NCI-H526 (cell line): Measurements from ENCODE around the gene MYO1G.
"Not testable (repeated sequence)": the region's sequence is repeated elsewhere in the genome, so short reads cannot be mapped to it uniquely, and the experiment has no call there.

Experiments
- DNase-seq, 2 experiments: peaks; one replicate each; lab custom pipeline; 2025; lab: John Stamatoyannopoulos, UW

MYO1G gene

DNA sequence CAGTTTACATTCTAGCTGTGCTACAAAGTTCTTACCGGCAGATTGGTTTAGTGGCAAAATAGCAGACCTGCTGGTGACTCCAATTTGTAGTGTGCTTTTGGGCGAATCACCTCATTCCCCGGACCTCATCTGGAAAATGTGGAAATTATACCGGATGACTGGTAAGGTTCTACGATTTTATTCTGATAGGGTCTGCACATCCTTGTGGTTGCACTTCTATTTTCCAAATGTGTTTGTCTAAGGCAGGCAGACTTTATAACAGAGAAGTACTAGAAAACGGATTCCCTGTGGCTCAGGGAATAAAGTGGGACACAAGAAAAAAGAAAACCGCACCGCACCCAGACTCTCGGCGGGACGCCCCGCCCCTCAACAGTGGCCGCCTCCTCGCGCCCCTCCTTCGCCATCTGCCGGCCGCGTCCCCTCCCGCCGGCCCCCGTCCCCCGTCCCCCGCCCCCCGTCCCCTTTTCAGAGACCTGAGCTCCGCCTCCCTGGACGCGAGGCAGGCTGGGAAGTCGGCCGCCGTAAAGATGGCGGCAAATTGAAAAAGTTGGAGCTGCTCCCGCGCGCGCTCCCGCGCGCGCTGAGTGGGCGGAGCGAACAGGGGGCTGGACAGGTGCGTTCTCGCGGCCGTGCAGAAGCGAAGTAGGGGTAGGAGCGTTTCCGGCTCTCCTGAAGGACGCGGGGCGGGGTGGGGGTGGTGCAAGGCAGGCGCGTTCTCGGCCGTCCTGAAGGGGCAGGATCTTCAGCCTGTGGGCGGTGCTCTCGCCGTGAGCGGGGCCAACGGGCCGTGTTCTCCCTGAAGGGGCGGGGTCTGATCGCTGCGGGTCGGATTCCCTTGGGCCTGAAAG, 20.7 kb upstream of the MYO1G start:
- peak; percentile 96 to 99 for DNase-seq

DNA sequence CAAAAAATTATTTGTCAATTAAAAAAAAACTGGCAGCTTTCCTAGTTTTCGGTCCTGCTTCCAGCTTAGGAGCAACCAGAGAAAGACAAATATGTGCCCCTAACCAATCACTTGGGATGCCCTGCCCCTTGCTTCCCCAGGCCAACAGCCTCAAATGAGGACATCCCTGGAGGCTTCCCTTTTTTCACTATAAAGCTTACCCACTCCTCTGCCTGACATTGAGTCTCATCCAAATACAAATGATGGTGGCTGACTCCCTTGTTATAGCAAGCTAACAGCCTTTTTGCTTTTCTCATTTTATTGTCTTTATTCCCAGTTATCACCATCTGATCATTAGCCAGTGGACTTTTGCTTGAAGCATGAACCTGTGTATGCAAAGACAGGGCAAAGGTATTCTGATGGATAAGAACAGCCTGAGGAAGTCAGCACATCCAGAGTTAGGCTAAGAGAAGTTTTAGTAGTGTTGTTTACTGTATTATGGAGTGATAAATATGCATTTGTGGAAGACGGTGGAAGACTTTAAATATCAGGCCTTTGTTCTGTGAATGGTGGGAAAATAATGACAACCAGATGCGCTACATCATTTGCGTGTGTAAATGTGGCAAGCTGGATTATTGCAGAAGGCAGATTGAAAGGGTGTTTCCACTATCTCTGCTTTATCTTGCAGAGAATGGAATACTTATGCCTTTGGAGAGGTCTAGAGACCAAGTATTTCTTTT, 19.5 kb upstream of the MYO1G start:
- DNase-seq: peak in 1 of 2 experiments; percentile 32

DNA sequence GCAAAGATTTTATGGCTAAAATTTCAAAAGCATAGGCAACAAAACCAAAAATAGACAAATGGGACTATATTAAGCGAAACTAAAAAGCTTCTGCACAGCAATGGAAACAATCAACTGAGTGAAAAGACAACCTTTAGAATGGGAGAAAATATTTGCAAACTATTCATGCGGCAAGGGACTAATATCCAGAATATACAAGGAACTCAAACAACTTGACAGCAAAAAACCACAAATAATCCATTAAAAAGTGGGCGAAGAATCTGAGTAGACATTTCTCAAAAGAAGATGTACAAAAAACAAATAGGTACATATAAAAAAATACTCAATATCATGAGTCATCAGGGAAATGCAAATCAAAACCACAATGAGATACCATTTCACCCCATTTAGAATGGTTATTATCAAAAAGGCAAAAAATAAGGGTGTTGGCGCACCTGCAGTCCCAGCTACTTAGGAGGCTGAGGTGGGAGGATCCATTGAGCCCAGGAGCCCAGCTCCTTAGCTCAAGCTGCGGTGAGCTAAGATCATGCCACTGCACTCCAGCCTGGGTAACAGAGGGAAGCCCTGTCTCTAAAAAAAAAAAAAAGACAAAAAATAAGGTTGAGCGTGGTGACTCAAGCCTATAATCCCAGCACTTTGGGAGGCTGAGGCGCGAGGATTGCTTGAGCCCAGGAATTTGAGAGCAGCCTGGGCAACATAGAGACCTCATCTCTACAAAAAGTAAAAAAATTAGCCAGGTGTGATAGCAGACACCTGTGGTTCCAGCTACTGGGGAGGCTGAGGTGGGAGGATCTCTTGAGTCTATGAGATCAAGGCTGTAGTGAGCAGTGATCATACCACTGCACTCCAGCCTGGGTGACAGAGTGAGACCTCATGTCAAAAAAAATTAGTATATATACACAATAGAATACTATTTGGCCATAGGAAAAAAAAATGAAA, 17.0 kb upstream of the MYO1G start:
- DNase-seq: no peak

DNA sequence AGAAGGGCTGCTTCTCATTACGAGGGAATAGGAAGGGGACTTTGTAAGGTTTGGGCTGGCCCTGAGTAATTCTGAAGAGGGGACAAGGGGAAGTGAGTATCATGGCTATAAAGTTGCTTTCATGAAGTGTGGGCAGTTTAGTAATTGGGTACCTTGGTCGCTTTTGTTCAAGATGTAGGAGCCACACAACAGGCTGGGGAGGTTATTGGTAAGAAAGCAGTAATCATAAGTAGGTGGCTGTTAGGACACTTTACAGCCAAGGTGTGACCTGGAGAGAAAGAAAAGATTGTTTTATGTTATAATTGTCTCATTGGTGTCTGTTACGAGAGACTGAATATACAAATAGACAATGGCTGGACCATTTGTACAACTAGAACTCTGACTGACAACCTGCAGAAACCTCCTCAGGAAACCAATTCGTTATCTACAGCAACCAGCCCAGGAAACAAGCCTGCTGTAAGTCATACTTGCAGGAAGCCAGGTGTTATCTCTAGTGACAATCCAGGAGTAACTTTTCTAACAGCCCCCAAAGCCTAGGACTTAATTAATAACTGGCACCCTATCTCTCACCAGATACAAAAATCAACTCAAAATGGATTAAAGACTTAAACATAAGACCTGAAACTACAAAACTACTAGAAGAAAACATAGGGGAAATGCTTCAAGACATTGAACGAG, 16.2 kb upstream of the MYO1G start:
- DNase-seq: no peak

GRCh38 chr7:44992004-44992795, 13.4 kb upstream of the MYO1G start:
- DNase-seq: not testable (repeated sequence)

GRCh38 chr7:44990109-44991023, 11.6 kb upstream of the MYO1G start:
- peak in 1 of 2 experiments; percentile 12 for DNase-seq

DNA sequence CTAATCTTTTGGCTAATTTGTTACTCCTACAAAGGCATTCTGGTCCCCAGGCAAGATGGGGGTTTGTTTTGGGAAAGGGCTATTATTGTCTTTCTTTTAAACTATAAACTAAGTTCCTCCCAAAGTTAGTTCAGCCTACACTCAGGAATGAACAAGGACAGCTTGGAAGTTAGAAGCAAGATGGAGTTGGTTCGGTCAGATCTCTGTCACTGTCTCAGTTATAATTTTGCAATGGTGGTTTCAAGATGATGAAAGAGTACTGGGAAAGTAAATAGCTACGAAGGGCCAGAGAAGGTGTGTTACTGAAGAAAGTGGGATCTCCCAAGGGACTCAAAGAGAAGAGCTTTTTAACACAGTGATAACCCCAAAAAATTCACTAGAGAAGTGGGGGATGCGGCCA, 10.3 kb upstream of the MYO1G start:
- DNase-seq: no peak

DNA sequence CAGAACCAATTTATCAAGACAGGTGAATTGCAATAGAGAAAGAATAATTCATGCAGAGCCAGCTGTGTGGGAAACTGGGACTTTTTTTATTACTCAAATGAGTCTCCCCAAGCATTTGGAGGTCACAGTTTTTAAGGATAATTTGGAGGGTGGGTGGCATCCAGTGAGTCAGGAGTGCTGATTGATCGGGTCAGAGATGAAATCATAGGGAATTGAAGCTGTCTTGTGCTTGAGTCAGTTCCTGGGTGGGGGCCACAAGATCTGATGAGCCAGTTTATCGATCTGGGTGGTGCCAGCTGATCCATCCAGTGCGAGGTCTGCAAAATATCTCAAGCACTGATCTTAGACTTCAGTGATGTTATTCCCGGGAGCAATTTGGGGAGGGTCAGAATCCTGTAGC, 9.9 kb upstream of the MYO1G start:
- DNase-seq: no peak

DNA sequence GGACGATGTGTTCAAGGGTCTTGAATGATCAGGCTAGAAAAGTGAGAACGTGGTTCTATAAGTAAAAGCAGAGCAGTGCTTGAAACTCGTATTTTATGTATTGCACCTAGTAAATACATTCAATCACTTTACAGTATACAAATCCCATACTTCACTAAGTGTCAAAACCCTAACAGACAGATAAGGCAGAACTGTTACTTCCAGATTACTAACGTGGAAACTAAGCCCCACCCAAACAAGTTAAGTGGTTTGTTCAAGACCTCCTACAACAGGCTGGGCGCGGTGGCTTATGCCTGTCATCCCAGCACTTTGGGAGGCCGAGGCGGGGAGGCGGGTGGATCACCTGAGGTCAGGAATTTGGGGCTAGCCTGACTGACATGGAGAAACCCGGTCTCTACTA, 9.2 kb upstream of the MYO1G start:
- no peak for DNase-seq

- DNase-seq: no peak
Observed at GRCh38 chr7:44987457-44987856, 8.6 kb upstream of the MYO1G start.

DNA sequence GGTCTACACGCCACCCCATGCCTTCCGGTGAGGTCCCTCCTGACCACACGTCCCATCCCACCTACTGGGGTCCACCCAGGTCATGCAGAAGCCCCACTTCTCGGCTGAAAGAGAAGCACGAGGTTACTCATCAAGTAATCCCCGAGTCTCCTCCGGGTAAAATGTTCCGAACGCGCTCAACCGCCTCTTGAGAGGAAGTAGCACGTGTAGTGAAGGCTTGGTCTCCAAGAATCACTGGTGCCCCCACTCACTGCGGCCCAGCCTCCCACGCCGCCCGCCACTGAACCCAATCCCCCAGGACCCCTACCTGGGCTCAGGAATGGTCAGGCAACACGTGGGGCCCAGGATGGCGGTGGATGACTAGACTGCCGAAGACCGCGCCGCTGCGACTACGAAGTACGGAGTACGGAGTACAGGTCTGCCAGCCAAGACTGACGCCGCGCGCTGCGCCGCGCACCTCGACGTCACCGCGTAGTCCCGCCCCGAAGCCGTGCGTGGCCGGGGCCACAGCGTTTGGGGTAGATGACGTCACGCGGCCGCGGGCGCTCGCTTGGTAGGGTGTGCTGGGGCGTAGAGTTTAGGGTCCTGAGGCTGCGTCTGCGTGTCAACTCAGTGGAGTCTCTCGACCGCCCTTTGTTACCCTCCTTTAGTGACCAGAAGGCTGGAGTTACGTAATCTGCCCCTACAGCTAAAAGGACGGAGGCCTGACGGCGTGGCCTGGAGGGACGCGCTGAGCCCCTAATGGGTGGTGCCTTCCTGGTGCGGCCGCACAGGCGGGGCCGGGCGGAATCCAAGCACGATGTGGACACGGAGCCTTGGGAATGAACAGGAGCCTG, 7.6 kb upstream of the MYO1G start:
- DNase-seq: peak; percentile 58 to 95

DNA sequence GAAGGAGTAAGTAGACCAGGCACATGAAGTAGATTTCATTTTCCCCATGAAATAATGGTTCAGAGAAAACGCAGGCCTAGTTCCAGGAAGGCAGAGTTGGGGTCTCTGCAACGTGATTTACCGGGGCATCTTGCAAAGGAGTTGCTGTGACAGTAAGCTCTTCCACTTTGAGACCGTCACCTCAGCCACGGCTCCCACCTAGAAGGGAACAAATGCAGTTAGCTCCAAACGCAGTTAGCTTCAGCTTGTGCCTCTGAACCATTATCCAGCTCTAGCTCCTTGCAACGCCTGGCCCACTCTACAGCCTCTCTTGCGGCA, 7.0 kb upstream of the MYO1G start:
- no peak for DNase-seq

- no peak for DNase-seq
Observed at GRCh38 chr7:44985033-44985695, 6.3 kb upstream of the MYO1G start.

- DNase-seq: no peak
Observed at GRCh38 chr7:44984478-44984758, 5.6 kb upstream of the MYO1G start.

- DNase-seq: no peak
Observed at GRCh38 chr7:44983742-44984477, 5.1 kb upstream of the MYO1G start.

- DNase-seq: no peak
Observed at GRCh38 chr7:44982970-44983369, 4.2 kb upstream of the MYO1G start.

DNA sequence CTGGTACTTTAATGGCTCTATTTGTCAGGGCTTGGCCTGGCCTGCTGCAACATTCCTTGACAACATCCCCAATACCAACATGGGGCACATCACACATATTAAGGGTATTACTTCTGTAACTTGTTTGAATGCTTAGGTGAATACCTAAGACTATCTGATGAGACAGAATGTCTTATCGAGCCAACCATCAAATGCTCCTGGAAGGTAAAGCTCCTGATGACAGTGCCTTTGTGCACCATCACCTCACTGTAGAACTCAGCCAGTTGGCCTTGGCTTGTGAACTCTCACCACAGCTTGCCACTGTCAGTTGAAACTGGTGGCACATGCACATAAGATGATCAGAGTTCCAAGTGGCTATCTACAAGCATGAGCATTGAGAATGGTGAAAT, 3.7 kb upstream of the MYO1G start:
- no peak for DNase-seq
